Esophagus mucosa (tissue), 1 donor: ENCODE results near the gene DPH3. TPM values are rescaled to one million over a fixed set of nuclear protein-coding genes. Genes with fewer than 3 reads are reported as not detected.

ENCODE experiments used
- ATAC-seq: fragments of 200-7000 bp; cut with Tn5 transposase; one replicate; pipeline ENCODE4 v1.9.1; 2020
- total RNA-seq: library from RNA; stranded (reverse); gene quantifications from one replicate; pipeline ENCODE4 v1.2.4, GENCODE V29; 2023
- donor health status: DM: yes; HTN: yes; CAD: no.

Gene DPH3
- total RNA-seq, 1 donor from 2014 or later = 12.2 TPM

GRCh38 chr3:16290007-16290826 is 25.5 kb upstream of the DPH3 start:
- ATAC-seq = peak; percentile 61

- no peak for ATAC-seq
These were observed 24.6 kb upstream of the DPH3 start for GRCh38 chr3:16289144-16289889.

- no peak for ATAC-seq
These were observed 23.9 kb upstream of the DPH3 start for GRCh38 chr3:16288664-16289063.

DNA sequence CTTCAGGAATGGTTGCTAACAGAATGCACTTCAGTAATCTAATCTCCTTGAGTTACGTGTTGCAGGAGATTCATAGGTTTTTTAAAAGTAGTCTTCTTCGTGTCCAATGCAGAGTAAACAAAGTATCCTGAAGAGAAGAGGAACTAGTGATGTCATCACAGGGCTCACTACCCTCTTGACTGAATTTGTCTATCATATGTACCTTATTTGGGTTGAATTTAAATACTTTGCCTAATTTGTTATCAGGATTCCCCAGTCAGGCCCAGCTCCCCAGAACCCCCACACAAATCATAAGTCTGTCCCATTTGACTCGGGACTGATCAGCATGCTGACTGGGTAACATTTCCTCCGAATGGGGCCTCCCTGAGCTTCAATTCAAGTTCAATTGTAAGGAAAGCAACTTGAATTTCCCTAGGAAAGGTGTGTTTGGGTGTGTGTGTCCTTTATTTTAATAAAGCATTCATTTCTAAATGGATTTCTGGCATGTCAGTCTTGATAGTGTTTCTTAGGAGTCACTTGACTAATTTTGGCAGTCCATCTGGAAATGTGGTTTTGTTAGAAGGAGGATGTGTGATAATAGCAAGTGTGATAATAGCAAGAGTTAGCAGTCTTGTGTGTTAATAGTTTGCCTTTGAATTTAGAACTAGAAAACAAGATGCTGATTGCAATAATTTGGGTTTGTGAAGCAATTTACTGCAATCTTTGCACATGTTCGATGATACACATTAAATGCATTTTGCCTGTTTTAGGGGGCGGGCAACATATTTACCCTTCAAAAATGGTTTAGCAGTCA is 22.2 kb upstream of the DPH3 start:
- no peak for ATAC-seq

- peak; percentile 68 for ATAC-seq
These were observed 21.4 kb upstream of the DPH3 start for GRCh38 chr3:16286161-16286560.

DNA sequence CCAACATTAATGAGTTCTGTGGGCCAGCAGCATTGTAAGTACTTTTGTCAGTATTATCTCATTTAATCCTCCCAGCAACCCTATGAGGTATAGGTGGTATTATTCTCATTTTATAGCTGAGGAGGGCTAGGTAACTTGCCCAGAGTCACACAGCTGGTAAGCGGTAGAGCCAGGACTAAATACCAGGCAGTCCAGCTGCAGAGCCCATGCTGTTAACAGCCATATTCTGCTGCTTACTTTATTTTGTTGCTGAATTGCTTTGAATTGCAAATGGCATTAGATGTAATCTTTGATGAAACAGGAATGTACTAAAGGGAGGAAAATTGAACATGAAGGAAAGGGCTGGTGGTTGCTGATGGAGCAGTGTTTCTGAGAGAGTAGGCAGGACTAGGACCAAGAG is 19.9 kb upstream of the DPH3 start:
- no peak for ATAC-seq

DNA sequence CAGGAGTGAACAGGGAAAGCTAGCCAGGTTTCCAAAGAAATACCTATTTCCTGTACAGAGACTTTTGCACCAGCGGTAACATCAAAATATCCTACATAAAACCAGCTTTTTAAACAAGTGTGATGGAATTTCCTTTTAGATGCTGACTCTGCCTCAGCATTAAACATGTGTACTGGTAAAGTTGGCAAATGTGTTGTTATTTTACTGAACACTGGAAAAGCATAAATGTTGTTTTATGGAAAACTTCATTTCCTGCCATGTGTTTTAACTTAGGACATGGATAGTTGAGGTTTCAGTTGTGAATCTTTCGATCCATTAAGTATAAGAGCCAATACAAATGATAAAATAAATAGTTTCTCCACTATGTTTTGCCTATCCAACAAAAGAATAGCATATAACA is 15.9 kb upstream of the DPH3 start:
- ATAC-seq = no peak

GRCh38 chr3:16279010-16279801 is 14.5 kb upstream of the DPH3 start:
- ATAC-seq = no peak

- no peak for ATAC-seq
These were observed 12.7 kb upstream of the DPH3 start for GRCh38 chr3:16277471-16277870.

DNA sequence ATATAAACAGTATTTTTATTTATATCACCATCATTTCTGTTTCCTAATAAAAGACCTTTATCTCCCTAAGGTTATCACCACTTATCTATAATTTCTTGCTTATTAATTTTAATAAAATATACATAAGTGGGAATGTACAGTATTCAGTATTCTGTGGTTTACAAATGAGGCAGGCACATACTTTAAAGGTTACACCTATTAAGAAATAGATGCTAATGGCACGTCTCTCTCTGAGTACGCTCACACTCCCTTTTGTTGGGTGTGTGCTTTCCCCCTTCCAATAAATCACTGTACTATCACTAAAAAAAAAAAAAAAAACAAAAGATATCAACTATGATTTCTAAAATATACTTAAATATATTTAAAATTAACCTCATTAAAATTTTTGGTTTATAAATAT is 9.1 kb upstream of the DPH3 start:
- no peak for ATAC-seq

DNA sequence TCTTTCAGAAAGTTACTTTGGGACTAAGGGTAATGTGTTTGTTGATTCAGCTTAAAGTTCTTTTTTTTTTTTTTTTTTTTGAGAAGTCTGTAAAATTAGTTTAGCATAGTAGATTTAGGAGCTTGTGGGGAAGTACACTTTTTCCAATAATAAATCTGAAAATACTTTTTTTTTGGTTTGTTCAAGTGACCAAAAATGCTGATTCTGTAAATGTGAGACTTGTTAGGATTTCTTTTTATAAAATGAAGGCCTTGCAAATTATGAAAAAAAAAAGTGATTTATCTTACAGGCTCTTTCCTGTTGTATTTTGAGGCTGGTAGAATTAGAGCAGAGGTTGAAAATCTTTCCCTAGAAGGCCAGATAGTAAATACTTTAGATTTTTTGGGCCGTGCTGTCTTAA is 7.8 kb upstream of the DPH3 start:
- no peak for ATAC-seq

- ATAC-seq = no peak
These were observed 6.1 kb upstream of the DPH3 start for GRCh38 chr3:16270855-16271254.

DNA sequence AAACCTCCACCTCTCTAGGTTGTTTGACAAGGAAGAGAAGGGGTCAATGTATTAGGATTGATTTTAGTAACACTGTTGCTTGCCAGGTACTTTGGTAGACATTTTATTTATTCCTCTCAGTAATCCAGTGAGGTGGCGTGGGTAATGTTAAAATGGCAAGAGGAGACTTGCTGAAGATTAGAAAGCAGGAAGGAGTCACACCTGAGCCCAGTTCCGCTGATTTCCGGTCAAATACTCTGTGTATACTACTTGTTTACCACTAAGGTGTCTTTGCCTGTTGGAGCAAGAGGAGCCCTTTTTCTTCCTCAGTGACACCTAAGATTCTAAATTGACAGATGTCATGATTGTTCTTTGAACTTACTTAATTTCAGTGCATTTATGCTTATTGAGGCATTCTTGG is 2.0 kb upstream of the DPH3 start:
- ATAC-seq = peak; percentile 18

- ATAC-seq = no peak
These were observed 678 bp upstream of the DPH3 start for GRCh38 chr3:16265455-16265786.

GRCh38 chr3:16264174-16264707 is 502 bp downstream of the DPH3 start:
- ATAC-seq = no peak

DNA sequence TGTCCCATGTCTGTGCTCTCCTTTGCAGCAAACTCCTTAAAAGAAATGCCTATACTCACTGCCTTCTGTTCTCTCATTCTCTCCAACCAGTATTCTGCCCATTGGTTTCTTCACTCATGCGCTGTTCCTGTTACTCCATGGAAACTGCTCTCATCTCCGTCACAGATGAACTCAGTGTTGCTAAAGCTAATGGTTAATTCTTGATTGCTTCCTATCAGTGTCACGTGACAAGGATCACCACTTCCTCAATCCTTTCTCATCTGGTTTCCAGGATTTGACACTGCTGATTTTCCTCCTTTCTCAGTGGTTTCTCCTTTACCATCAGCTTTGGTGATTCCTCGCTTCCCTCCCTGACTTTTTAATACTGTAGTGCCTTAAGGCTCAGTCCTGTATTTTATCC is 2.6 kb downstream of the DPH3 start:
- no peak for ATAC-seq

DNA sequence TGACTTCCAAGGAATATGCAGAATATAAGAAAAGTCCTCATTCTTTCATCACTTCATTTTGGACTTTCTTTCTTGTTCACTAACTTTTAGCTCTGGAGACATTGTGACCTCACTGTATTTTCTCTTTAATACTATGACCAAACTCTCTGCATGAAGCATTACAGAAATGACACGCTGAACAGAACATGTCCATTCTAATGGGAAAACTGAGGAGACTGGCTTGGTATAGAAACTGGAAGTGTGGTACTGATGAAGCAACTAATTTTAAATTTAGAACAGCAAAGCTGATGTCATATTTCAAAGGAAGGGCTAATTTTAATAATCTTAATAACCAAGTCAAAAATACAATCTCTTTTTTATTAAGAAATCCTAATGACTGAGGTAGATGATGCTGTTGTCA is 4.7 kb downstream of the DPH3 start:
- ATAC-seq = no peak

DNA sequence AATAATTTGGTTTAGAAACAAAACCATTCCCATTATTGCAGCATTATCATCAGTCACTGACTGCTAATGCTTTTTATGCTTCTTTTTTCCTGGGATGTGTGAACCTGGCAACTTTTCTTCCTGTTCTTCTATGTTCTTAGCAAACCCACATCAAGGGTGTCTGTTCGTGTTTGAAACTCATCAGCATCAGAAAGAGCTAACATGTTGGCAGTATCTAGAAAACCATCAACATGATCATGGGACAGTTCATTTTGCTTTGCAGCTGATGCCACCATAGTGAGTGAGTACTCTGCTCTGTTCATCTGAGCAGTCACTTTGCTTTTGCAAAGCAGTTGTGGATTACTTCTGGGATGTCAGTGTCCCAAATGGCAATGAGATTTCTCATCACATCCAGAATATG is 5.9 kb downstream of the DPH3 start:
- no peak for ATAC-seq

DNA sequence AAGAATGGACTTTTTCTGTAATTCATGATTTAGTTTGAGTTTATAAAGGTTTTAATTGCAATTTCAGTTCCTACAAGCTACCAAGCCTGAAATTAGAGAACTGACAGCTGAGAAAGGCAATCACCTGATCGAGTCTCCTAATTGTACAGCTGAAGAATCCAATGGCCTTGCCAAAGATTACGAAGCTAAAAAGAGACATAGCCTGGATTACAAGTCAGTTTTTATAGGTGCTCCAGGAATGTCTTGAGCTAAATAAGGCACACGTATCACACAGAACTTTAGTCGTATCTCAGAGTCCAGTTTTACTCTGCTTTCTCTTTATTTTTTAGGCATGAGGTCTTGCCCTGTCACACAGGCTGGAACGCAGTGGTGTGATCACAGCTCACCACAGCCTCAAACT is 6.6 kb downstream of the DPH3 start:
- no peak for ATAC-seq

DNA sequence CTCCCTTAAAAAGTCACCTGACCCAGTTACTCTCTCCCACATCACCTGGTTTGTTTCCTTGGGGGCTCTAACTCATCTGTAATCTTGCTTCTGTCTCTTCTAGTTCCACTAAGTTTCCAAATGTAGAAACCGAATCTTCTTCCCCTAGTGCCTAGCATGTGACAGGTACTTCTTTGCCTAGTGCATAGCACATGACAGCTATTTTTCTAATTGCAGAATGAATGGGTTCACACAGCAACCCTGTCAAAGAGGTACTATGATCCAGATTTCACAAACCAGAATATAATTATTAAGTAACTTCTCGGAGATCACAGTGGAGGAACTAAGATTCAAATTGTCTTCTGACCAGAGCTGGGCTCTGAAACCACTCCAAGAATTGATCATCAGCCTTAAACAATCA is 7.4 kb downstream of the DPH3 start:
- ATAC-seq = no peak

DNA sequence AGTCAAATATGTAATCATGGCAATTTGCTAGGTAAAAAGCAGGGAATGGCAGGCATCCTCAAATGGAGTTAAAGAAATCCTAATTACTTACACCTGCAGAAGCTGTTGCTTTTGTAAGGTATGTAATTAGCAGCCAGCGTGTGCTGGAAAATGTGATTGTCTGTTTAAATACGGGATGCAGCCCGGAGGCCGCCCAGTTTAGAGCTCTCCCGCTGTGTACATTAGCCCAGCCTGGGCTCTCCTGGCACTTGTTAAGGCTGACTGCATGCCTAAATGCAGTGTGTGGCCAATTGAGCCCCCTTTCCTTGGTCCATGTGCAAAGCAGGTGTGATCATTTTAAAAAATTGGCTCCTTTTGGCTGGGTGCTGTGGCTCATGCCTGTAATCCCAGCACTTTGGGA is 9.0 kb downstream of the DPH3 start:
- ATAC-seq = no peak

DNA sequence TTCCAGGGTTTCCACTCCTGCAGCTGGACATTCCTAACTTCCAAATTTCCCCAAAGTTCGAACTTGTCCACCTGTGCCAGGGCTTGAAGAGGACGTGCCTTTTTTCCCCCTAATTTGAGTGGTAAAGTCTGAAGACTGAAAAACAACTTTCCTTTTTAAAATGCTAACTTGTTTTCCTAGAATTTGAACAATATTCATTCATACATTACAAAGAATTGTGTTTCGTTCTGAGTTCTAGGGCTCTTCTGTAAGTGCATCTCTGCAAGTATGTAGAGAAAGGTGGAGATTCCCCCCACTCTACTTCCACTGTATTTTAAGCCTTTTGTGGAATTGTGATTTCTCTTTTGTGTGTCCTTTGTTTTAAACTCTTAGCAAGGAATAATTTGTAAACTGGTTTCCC is 9.4 kb downstream of the DPH3 start:
- ATAC-seq = no peak
